Left ventricle myocardium inferior (tissue), 1 donor: Measurements from ENCODE around the gene ANAPC7. TPM values are rescaled to one million over a fixed set of nuclear protein-coding genes. Genes with fewer than 3 reads are reported as not detected.
"Not testable (repeated sequence)": the region's sequence is repeated elsewhere in the genome, so short reads cannot be mapped to it uniquely, and the experiment has no call there.

Source experiments
- DNase-seq: peaks from one replicate; pipeline ENCODE4 v3.0.0-alpha.2; 2020
- H3K27ac ChIP-seq: fragments of 200-600 bp; replicated peaks from 2 replicates; pipeline ENCODE4 v1.8.0; 2021
- H3K27me3 ChIP-seq: fragments of 200-600 bp; 2 replicates; pipeline ENCODE4 v1.8.0; 2021; ENCODE audit warnings: low read depth
- H3K36me3 ChIP-seq: fragments of 200-600 bp; 2 replicates; pipeline ENCODE4 v1.8.0; 2021
- H3K4me1 ChIP-seq: fragments of 200-600 bp; 2 replicates; pipeline ENCODE4 v1.8.0; 2021
- H3K4me3 ChIP-seq: fragments of 200-600 bp; 2 replicates; pipeline ENCODE4 v1.8.0; 2021; ENCODE audit warnings: mild to moderate bottlenecking, moderate library complexity
- H3K9me3 ChIP-seq: fragments of 200-600 bp; replicated peaks from 2 replicates; pipeline ENCODE4 v1.8.0; 2021
- CTCF ChIP-seq: fragments of 200-600 bp; IDR thresholded peaks from 2 replicates; pipeline ENCODE4 v1.8.0; 2021; ENCODE audit warnings: antibody characterized with exemption, mild to moderate bottlenecking, borderline replicate concordance
- intact Hi-C: fragments of 100-400 bp; cut with micrococcal nuclease; formaldehyde crosslinking; loops from one replicate; pipeline ENCODE4 v1.11.0; 2022
- total RNA-seq: library from RNA; stranded (reverse); fragmentation: NEBNext Ultra II Directional; extraction: Animal tissue kit (Norgen Biotek cat#: 25700); gene quantifications from one replicate; pipeline ENCODE4 v1.2.1, GENCODE V29; 2021
- donor health status: DM: no; HTN: yes; CAD: no; lungs with severe emphysema.

ANAPC7 gene
- total RNA-seq, 1 donor from 2014 or later = 32.0 TPM

- intact Hi-C loops, H3K4me3 ChIP-seq, DNase-seq, H3K9me3 ChIP-seq, H3K27ac ChIP-seq: not testable (repeated sequence)
- Histone ChIP-seq H3K36me3 (peaks cover 14% of the 10 kb centered on the region), H3K27me3 (peaks cover 11% of the 10 kb centered on the region), H3K4me1 (peaks cover 30% of the 10 kb centered on the region)
Measured at GRCh38 chr12:110405126-110405662, 1.7 kb upstream of the ANAPC7 start.

- Histone ChIP-seq H3K4me3 (peak overlapping the region; percentile 98), H3K27ac (peak overlapping the region; percentile 97), H3K36me3 (peaks cover 19% of the 10 kb centered on the region), H3K9me3 (no peaks in the 10 kb centered on the region), H3K27me3 (peaks cover 11% of the 10 kb centered on the region), H3K4me1 (peaks cover 31% of the 10 kb centered on the region)
- no peak for TF ChIP-seq CTCF
- intact Hi-C loops = no loop called here
- peak; percentile 76 for DNase-seq
Measured at GRCh38 chr12:110403976-110404682, 621 bp upstream of the ANAPC7 start.

- H3K4me3 ChIP-seq = no peak overlapping the region
- H3K27me3 ChIP-seq = no peaks in the 10 kb centered on the region
- peaks cover 96% of the 10 kb centered on the region for H3K36me3 ChIP-seq
- intact Hi-C loops = no loop called here
- DNase-seq = no peak
- H3K27ac ChIP-seq = no peak overlapping the region
- TF ChIP-seq CTCF = no peak
- H3K9me3 ChIP-seq = no peaks in the 10 kb centered on the region
- peaks cover 7% of the 10 kb centered on the region for H3K4me1 ChIP-seq
Measured at GRCh38 chr12:110382683-110383082, 20.8 kb downstream of the ANAPC7 start.

GRCh38 chr12:110379631-110380030, 23.9 kb downstream of the ANAPC7 start:
- intact Hi-C loops = no loop called here
- H3K27ac ChIP-seq = peak overlapping the region; percentile 20
- no peak for DNase-seq
- peaks cover 15% of the 10 kb centered on the region for H3K4me1 ChIP-seq
- no peaks in the 10 kb centered on the region for H3K9me3 ChIP-seq
- no peak overlapping the region for H3K4me3 ChIP-seq
- H3K27me3 ChIP-seq = no peaks in the 10 kb centered on the region
- H3K36me3 ChIP-seq = peaks cover 98% of the 10 kb centered on the region
- TF ChIP-seq CTCF = no peak

GRCh38 chr12:110379197-110379596, 24.3 kb downstream of the ANAPC7 start:
- DNase-seq = no peak
- H3K4me3 ChIP-seq = no peak overlapping the region
- no peak for TF ChIP-seq CTCF
- H3K27ac ChIP-seq = peak overlapping the region; percentile 20
- intact Hi-C loops = no loop called here
- H3K4me1 ChIP-seq = peaks cover 17% of the 10 kb centered on the region
- no peaks in the 10 kb centered on the region for H3K9me3 ChIP-seq
- no peaks in the 10 kb centered on the region for H3K27me3 ChIP-seq
- H3K36me3 ChIP-seq = peaks cover 98% of the 10 kb centered on the region

GRCh38 chr12:110378131-110378790, 25.2 kb downstream of the ANAPC7 start:
- Histone ChIP-seq H3K36me3 (peaks cover 99% of the 10 kb centered on the region), H3K27ac (peak overlapping the region; percentile 20), H3K4me1 (peaks cover 27% of the 10 kb centered on the region)
- DNase-seq, H3K9me3 ChIP-seq, H3K4me3 ChIP-seq, intact Hi-C loops, H3K27me3 ChIP-seq: not testable (repeated sequence)
